Lower leg skin (tissue), 4 donors: ENCODE measurements around the gene FEZF1. TPM values are rescaled to one million over a fixed set of nuclear protein-coding genes. Genes with fewer than 3 reads are reported as not detected.

Experiments used
- DNase-seq, 2 donors: peaks; one replicate each; pipeline ENCODE4 v3.0.0-alpha.2; 2019; ENCODE audit warnings: low spot score in 2 of 2
- H3K4me3 ChIP-seq: fragments of 200-600 bp; sonication (generic); 2 replicates; pipeline ENCODE4 v1.5.1; 2017; ENCODE audit warnings: mild to moderate bottlenecking, low read depth; ENCODE audit not compliant: poor library complexity, severe bottlenecking
- POLR2A ChIP-seq, 2 donors: fragments of 450-650 bp; IDR thresholded peaks; one replicate each; pipeline ENCODE4 v1.6.1; 2016 to 2017; ENCODE audit warnings: antibody characterized with exemption in 2 of 2, mild to moderate bottlenecking in 1 of 2, moderate library complexity in 1 of 2
- WGBS, 2 donors: methylation state at CpG; one replicate each; pipeline ENCODE4 v1.1.5; 2018; 5-methylcytosine and 5-hydroxymethylcytosine counted together
- intact Hi-C: fragments of 100-400 bp; cut with DNase I; formaldehyde crosslinking; loops from one replicate; pipeline ENCODE4 v1.15.0; 2023; ENCODE audit warnings: low total_unique reads
- total RNA-seq, 4 donors: library from RNA; depleted of rRNA; stranded (reverse); fragments of >200 nt; gene quantifications; one replicate each; pipeline ENCODE4 v1.1.0, GENCODE V29; 2016
- TF ChIP-seq, protein P1 (sequence below), 3 donors: fragments of 450-650 bp; IDR thresholded peaks; one replicate each; pipeline ENCODE4 v1.5.1; 2016; ENCODE audit warnings: antibody characterized with exemption in 3 of 3, mild to moderate bottlenecking in 3 of 3, moderate library complexity in 2 of 3

The FEZF1 gene
- total RNA-seq, 4 donors from 2014 or later, result not detected

DNA sequence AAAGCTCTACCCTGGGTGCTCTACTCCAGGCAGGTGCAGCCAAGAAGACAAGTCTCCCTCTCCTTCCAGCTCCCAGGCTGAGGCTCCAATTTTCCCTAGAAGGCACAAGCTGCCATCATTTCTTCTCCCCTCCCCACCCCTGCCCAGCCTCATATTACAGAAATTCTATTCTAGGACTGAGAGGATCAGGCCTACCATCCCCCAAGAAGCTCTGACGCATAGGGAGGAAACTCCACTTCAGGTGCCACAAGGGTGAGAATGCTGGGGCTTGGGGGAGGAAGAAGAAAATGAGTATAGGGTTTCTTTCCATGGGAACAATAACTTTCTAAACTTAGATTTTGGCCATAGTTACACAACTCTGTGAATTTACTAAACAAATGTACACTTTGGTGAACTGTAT, 35.3 kb downstream of the FEZF1 start:
- no peak for DNase-seq
- WGBS, 2 donors, result 67 to 83% methylated on average over 1 of the region's 1 CpG
- TF ChIP-seq POLR2A (IDR thresholded peaks at IDR 0.05), result no peak
- TF ChIP-seq, protein P1, sequence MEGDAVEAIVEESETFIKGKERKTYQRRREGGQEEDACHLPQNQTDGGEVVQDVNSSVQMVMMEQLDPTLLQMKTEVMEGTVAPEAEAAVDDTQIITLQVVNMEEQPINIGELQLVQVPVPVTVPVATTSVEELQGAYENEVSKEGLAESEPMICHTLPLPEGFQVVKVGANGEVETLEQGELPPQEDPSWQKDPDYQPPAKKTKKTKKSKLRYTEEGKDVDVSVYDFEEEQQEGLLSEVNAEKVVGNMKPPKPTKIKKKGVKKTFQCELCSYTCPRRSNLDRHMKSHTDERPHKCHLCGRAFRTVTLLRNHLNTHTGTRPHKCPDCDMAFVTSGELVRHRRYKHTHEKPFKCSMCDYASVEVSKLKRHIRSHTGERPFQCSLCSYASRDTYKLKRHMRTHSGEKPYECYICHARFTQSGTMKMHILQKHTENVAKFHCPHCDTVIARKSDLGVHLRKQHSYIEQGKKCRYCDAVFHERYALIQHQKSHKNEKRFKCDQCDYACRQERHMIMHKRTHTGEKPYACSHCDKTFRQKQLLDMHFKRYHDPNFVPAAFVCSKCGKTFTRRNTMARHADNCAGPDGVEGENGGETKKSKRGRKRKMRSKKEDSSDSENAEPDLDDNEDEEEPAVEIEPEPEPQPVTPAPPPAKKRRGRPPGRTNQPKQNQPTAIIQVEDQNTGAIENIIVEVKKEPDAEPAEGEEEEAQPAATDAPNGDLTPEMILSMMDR (IDR thresholded peaks at IDR 0.05), result no peak
- intact Hi-C loops, result no loop called here
- H3K4me3 ChIP-seq, result no peak overlapping the region

DNA sequence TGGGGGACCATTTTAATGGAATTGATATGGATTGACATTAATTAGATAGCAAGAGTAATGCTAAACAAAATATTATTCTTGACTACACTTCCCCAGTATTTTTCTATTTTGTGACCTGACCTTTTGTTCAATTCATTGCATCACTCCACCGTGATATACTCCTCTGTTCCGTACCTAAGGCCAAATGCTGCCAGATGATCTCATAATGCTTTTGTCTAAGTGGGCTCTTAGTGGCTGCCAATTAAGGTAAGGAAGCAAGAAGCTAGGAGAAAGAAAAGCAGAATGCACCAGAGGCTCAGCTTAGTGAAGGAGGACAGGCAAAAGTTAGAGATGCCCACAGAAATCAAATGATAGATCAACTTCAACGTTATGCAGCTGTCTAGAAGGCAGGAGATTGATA, 36.4 kb downstream of the FEZF1 start:
- no peak for DNase-seq
- intact Hi-C loops, result no loop called here
- 30 to 39% methylated on average over 3 of the region's 3 CpGs for WGBS, 2 donors

DNA sequence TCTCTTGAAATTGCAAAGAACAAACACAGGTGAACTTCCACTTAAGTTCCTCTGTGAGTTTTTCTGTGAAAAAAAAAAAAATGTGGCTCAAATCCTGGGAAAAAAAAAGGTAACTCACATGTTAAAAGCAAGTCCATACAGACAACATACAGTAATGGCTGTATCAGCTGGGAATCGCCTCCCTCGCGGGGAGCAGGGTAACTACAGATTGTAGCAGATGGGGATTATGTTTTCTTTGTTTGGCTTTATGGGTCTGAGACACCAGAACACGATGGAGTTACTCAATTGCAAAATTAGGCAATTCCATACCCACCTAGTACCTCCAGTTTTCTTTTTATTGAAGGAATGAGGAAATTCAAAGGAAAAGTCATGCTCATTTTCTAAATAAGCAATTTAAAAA, 42.3 kb downstream of the FEZF1 start:
- TF ChIP-seq, protein P1 (IDR thresholded peaks at IDR 0.05), result no peak
- no peak for TF ChIP-seq POLR2A (IDR thresholded peaks at IDR 0.05)
- 43 to 46% methylated on average over 4 of the region's 4 CpGs for WGBS, 2 donors
- intact Hi-C loops, result no loop called here
- no peak for DNase-seq
- no peak overlapping the region for H3K4me3 ChIP-seq

More for the DNA sequence above, 36.4 kb downstream of the FEZF1 start:
- H3K4me3 ChIP-seq, result no peak overlapping the region
- TF ChIP-seq, protein P1 (IDR thresholded peaks at IDR 0.05), result no peak
- TF ChIP-seq POLR2A (IDR thresholded peaks at IDR 0.05), result no peak

DNA sequence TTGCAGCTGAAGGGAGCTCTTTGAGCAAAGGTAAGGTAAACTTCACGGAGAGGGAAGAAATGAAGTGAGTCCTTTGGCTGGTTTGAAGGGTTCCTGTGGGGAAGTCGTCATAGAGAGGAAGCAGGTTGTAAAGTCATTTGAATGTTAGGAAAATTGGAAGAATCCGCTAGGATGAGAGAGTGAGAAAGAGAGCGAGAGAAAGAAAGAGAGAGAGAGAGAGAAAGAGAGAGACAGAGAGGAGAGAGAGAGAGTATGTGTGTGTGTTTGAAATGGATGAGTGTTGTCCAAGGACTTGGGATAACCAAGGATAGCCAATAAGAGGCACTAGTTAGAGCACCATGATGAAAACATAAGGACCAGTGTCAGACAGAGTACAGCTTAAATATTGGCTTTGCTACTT, 43.1 kb downstream of the FEZF1 start:
- no peak for DNase-seq
- WGBS, 2 donors, result 49 to 55% methylated on average over 4 of the region's 4 CpGs
- intact Hi-C loops, result no loop called here
- no peak overlapping the region for H3K4me3 ChIP-seq
- TF ChIP-seq, protein P1 (IDR thresholded peaks at IDR 0.05), result no peak
- no peak for TF ChIP-seq POLR2A (IDR thresholded peaks at IDR 0.05)

DNA sequence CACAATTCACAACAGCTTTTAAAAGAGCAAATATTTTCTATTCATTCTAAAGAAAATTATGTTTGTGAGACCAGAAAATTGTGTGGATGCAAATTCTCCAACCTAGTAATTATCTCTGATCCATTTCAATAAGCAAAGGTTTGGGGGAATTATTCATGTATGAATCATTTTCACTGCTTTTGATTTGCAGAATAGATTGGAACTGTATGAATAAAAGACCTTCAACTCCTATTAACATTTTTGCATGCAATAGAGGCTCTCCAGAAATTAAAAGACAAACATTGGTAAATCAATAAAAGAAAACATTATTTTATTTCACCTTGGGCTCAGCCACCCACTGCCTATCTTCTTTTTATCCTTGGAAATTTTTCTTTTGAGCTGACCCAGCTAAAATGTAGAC, 43.5 kb downstream of the FEZF1 start:
- intact Hi-C loops, result no loop called here
- no peak for DNase-seq
- no peak for TF ChIP-seq POLR2A (IDR thresholded peaks at IDR 0.05)
- TF ChIP-seq, protein P1 (IDR thresholded peaks at IDR 0.05), result no peak
- no peak overlapping the region for H3K4me3 ChIP-seq

DNA sequence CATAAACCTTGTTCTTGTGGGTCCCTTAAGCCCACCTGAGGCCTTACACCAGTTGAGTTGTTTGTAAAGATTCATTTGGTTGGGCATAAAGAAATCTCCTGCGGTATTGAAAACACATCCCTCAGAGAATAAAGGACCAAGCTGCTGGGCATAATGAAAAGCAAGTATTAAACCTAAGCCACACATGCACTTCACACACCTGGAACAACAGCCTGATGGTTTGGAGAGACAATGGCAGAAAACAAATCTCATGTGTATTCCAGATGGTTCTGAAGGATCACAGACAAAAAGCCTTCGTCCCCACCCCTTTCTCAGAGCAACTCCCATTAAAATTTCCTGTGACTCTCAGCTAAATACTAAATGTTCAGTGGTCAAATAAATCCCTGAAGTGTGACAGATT, 44.2 kb downstream of the FEZF1 start:
- no peak for DNase-seq
- 40 to 53% methylated on average over 2 of the region's 2 CpGs for WGBS, 2 donors
- intact Hi-C loops, result no loop called here
- H3K4me3 ChIP-seq, result no peak overlapping the region
- TF ChIP-seq, protein P1 (IDR thresholded peaks at IDR 0.05), result no peak
- TF ChIP-seq POLR2A (IDR thresholded peaks at IDR 0.05), result no peak
